Spinal cord (tissue), 10 donors: ENCODE results near the gene MESP2. TPM values are rescaled to one million over a fixed set of nuclear protein-coding genes. Genes with fewer than 3 reads are reported as not detected.

Experiments
- DNase-seq, 6 donors: peaks; one replicate each; pipeline versions ENCODE4 v3.0.0 to v3.0.0-alpha.2; 2013 to 2015; ENCODE audit warnings: low spot score in 6 of 6, low read depth in 4 of 6
- H3K27ac ChIP-seq: one replicate; pipeline ENCODE4 v1.5.1; 2013; ENCODE audit warnings: low read depth, low read length, control low read depth
- H3K27me3 ChIP-seq: one replicate; pipeline ENCODE4 v1.6.1; 2013; ENCODE audit warnings: low read length; ENCODE audit not compliant: control insufficient read depth, insufficient read depth
- H3K36me3 ChIP-seq: one replicate; pipeline ENCODE4 v1.6.1; 2013; ENCODE audit warnings: low read length; ENCODE audit not compliant: control insufficient read depth, insufficient read depth
- H3K4me1 ChIP-seq: one replicate; pipeline ENCODE4 v1.6.1; 2013; ENCODE audit warnings: low read length; ENCODE audit not compliant: control insufficient read depth, insufficient read depth
- H3K4me3 ChIP-seq: one replicate; pipeline ENCODE4 v1.5.1; 2013; ENCODE audit warnings: low read depth, low read length, control low read depth
- H3K9me3 ChIP-seq: one replicate; pipeline ENCODE4 v1.6.1; 2013; ENCODE audit warnings: low read length; ENCODE audit not compliant: control insufficient read depth, insufficient read depth
- WGBS: methylation state at CpG from one replicate; pipeline ENCODE4 v1.1.5; 2013; ENCODE audit warnings: missing lambda C conversion rate; ENCODE audit not compliant: insufficient coverage; 5-methylcytosine and 5-hydroxymethylcytosine counted together
- long read RNA-seq, 4 donors: transcript quantifications; one replicate each; lab custom pipeline, GENCODE V29; 2026
- polyA plus RNA-seq, 2 donors: library from polyadenylated mRNA; unstranded; fragments of 120-200 nt; gene quantifications; one replicate each; pipeline ENCODE4 v1.2.1, GENCODE V29; 2013; ENCODE audit not compliant: insufficient read length in 2 of 2
- total RNA-seq, 2 donors: library from RNA; depleted of rRNA in 1 of 2; stranded (reverse); fragments of 120-200 nt in 1 of 2; fragments of >200 nt in 1 of 2; gene quantifications; one replicate each; pipeline versions ENCODE4 v1.2.3 to v1.2.4, GENCODE V29; 2013 to 2014
- donor health status: healthy.

The MESP2 gene, protein sequence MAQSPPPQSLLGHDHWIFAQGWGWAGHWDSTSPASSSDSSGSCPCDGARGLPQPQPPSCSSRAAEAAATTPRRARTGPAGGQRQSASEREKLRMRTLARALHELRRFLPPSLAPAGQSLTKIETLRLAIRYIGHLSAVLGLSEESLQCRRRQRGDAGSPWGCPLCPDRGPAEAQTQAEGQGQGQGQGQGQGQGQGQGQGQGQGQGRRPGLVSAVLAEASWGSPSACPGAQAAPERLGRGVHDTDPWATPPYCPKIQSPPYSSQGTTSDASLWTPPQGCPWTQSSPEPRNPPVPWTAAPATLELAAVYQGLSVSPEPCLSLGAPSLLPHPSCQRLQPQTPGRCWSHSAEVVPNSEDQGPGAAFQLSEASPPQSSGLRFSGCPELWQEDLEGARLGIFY
- total RNA-seq (under 1 TPM in 1 of 2 donors, not detected in 1; 0.83 TPM), polyA plus RNA-seq (under 1 TPM; 0.25 to 0.71 TPM)
- long read RNA-seq, donor 1 = 0 reads
- long read RNA-seq, donor 2, partial matches to known transcripts = 24 of 24 reads
- long read RNA-seq, donor 2, other reads (novel, unspliced or antisense) = 0 of 24 reads
- long read RNA-seq, donor 3 = 0 reads
- long read RNA-seq, donor 4 = 0 reads

- H3K4me3 ChIP-seq = peak within 1 kb of the TSS; percentile 22
- H3K9me3 ChIP-seq = no peaks in the 10 kb centered on the region
- H3K27ac ChIP-seq = no peak within 1 kb of the TSS
- peak; percentile 39 to 91 (median 58) for DNase-seq
- H3K36me3 ChIP-seq = no peaks in the 10 kb centered on the region
- H3K27me3 ChIP-seq = no peaks in the 10 kb centered on the region
- H3K4me1 ChIP-seq = peaks cover 14% of the 10 kb centered on the region
- 3% methylated on average over 82 of the region's 82 CpGs for WGBS
These were observed at the start of gene MESP2 for GRCh38 chr15:89776274-89777072. MESP2 (plus strand) TSS chr15:89776332; CDS start chr15:89776358, 26 bp downstream.

DNA sequence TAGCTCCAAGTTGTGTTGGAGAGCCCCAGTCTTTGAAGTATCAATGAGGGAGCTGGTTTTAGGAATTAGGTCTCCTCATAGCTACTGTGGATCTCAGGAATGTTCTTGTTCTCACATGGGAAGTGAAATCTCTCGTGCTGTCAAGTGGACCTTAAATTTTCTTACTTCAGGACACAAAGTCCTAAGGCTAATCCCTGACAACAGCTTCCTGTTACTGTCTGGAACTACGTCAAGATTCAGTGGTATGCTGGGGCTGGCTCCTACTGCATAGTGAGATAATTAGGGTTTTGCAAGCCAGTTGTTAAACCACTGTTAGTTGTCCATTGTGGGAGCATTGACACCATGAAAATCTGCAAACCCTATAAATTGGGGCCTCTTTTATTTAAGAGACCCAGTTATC, 47.9 kb upstream of the MESP2 start:
- no peaks in the 10 kb centered on the region for H3K9me3 ChIP-seq
- H3K4me1 ChIP-seq = no peaks in the 10 kb centered on the region
- DNase-seq = no peak
- no peak overlapping the region for H3K27ac ChIP-seq
- H3K4me3 ChIP-seq = no peak overlapping the region
- H3K36me3 ChIP-seq = no peaks in the 10 kb centered on the region
- WGBS = 80% methylated on average over 1 of the region's 2 CpGs
- H3K27me3 ChIP-seq = peaks cover 2% of the 10 kb centered on the region

- 97% methylated on average over 5 of the region's 5 CpGs for WGBS
These were observed 44.9 kb upstream of the MESP2 start for GRCh38 chr15:89731275-89731674.

GRCh38 chr15:89732451-89733172, 43.5 kb upstream of the MESP2 start:
- no peaks in the 10 kb centered on the region for H3K4me1 ChIP-seq
- WGBS = 49% methylated on average over 6 of the region's 8 CpGs
- H3K27me3 ChIP-seq = peaks cover 2% of the 10 kb centered on the region
- no peak for DNase-seq
- H3K36me3 ChIP-seq = no peaks in the 10 kb centered on the region
- H3K9me3 ChIP-seq = no peaks in the 10 kb centered on the region
- H3K27ac ChIP-seq = no peak overlapping the region
- no peak overlapping the region for H3K4me3 ChIP-seq

More at GRCh38 chr15:89731275-89731674, 44.9 kb upstream of the MESP2 start:
- Histone ChIP-seq H3K4me3 (no peak overlapping the region), H3K27me3 (peaks cover 2% of the 10 kb centered on the region), H3K4me1 (no peaks in the 10 kb centered on the region), H3K27ac (no peak overlapping the region), H3K9me3 (no peaks in the 10 kb centered on the region), H3K36me3 (no peaks in the 10 kb centered on the region)
- DNase-seq = no peak

- H3K4me3 ChIP-seq = no peak overlapping the region
- H3K27me3 ChIP-seq = no peaks in the 10 kb centered on the region
- H3K9me3 ChIP-seq = no peaks in the 10 kb centered on the region
- DNase-seq = no peak
- H3K27ac ChIP-seq = no peak overlapping the region
- H3K4me1 ChIP-seq = no peaks in the 10 kb centered on the region
- 61% methylated on average over 4 of the region's 4 CpGs for WGBS
- no peaks in the 10 kb centered on the region for H3K36me3 ChIP-seq
These were observed 40.4 kb upstream of the MESP2 start for GRCh38 chr15:89735773-89736172.

GRCh38 chr15:89740137-89740536, 36.0 kb upstream of the MESP2 start:
- peak in 5 of 6 donors; percentile 58 to 95 (median 73) for DNase-seq
- no peak overlapping the region for H3K27ac ChIP-seq
- H3K4me1 ChIP-seq = no peaks in the 10 kb centered on the region
- no peak overlapping the region for H3K4me3 ChIP-seq
- peaks cover 8% of the 10 kb centered on the region for H3K36me3 ChIP-seq
- H3K27me3 ChIP-seq = no peaks in the 10 kb centered on the region
- WGBS = 4% methylated on average over 7 of the region's 8 CpGs
- H3K9me3 ChIP-seq = no peaks in the 10 kb centered on the region

GRCh38 chr15:89743011-89743410, 33.1 kb upstream of the MESP2 start:
- no peak for DNase-seq
- Histone ChIP-seq H3K9me3 (no peaks in the 10 kb centered on the region), H3K4me3 (no peak overlapping the region), H3K4me1 (peaks cover 15% of the 10 kb centered on the region), H3K27me3 (peaks cover 19% of the 10 kb centered on the region), H3K36me3 (peaks cover 25% of the 10 kb centered on the region), H3K27ac (no peak overlapping the region)
- WGBS = 90% methylated on average over 8 of the region's 8 CpGs

DNA sequence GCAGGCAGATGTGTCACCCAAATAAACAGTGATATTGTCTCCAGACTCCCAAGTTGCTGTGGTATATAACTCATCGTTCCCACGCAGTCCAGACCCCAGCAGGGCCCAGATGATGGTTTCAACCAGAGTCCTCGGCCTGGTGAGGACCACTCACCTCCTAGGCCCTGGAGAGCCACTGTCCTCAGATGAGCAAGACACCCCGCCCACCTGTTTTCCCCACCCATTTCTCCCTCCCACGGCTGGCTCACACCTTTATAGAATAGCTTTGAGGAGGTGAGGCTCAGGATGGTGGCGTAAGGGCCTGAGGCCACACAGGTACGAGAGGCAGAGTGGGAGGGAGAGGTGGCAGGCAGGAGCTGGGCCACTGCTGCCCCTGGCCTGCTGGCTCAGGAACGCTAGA, 32.5 kb upstream of the MESP2 start:
- Histone ChIP-seq H3K4me1 (peaks cover 15% of the 10 kb centered on the region), H3K36me3 (peaks cover 28% of the 10 kb centered on the region), H3K27me3 (peaks cover 25% of the 10 kb centered on the region), H3K4me3 (no peak overlapping the region), H3K9me3 (no peaks in the 10 kb centered on the region), H3K27ac (no peak overlapping the region)
- WGBS = 94% methylated on average over 5 of the region's 8 CpGs
- no peak for DNase-seq

GRCh38 chr15:89745131-89745530, 31.0 kb upstream of the MESP2 start:
- no peak overlapping the region for H3K4me3 ChIP-seq
- H3K27me3 ChIP-seq = peaks cover 41% of the 10 kb centered on the region
- H3K4me1 ChIP-seq = peaks cover 30% of the 10 kb centered on the region
- no peak overlapping the region for H3K27ac ChIP-seq
- DNase-seq = no peak
- H3K36me3 ChIP-seq = peaks cover 28% of the 10 kb centered on the region
- WGBS = 88% methylated on average over 10 of the region's 13 CpGs
- H3K9me3 ChIP-seq = no peaks in the 10 kb centered on the region
